HG03039 (cell line): ENCODE data around the gene RAD54L.
A peak's percentile ranks its signal among the peaks of the same experiment; 100 is the strongest.
"Not testable (repeated sequence)": the region's sequence is repeated elsewhere in the genome, so short reads cannot be mapped to it uniquely, and the experiment has no call there.

Experiments used
- ATAC-seq: cut with Tn5 transposase; IDR thresholded peaks from one replicate; pipeline ENCODE4 v1.9.1; 2021; ENCODE audit warnings: mild to moderate bottlenecking, moderate library complexity; ENCODE audit not compliant: unreplicated experiment

Gene RAD54L

DNA sequence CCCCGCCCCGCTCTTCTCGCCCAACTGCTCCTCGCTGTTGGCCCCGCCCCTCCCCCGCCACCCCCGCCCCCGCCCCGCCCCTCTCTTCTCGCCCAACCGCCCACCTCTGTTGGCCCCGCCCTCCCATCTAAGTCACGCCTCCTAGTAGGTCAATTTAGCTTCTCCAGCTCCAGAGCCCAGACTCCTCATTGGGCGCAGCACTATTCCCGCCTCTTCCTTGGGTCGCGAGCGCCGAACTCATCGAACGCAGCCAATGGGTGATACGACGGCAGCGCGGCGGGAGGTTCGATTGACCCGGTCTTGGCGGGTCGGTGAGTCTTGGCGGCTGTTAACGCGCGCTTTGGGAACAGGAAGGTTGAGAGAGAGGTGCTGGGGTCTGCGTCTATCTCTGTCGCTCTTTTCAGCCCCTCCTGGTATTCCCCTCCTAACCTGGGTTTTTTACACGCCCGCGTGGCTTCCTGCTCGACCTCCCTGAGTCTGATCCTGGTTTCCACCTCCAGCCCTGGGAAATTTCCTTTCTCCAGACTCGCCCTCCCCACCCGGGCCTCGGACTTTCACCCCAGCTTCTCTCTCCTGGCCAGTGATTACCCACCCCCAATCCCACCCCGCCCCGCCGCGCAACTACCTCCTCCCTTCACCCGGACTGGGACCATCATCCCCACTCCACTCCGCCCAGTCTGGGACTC, at the start of gene RAD54L:
RAD54L (plus strand) TSS at position 328 of the 686 bp plus-strand sequence. CDS start 643 bp downstream, outside the sequence.
- ATAC-seq, result peak; percentile 91

GRCh38 chr1:46197964-46198811, 49.4 kb upstream of the RAD54L start, which contains the start of gene POMGNT1:
TSS of gene POMGNT1 (minus strand) at chr1:46198434. CDS start at chr1:46197821, 613 bp downstream.
- peak; percentile 72 for ATAC-seq

GRCh38 chr1:46199233-46199749, 48.3 kb upstream of the RAD54L start:
- ATAC-seq, result no peak

- ATAC-seq, result no peak
These were observed 43.7 kb upstream of the RAD54L start for GRCh38 chr1:46203738-46204405.

- ATAC-seq, result no peak
These were observed 43.2 kb upstream of the RAD54L start for GRCh38 chr1:46204406-46204742.

GRCh38 chr1:46205141-46205540, 42.4 kb upstream of the RAD54L start:
- no peak for ATAC-seq

DNA sequence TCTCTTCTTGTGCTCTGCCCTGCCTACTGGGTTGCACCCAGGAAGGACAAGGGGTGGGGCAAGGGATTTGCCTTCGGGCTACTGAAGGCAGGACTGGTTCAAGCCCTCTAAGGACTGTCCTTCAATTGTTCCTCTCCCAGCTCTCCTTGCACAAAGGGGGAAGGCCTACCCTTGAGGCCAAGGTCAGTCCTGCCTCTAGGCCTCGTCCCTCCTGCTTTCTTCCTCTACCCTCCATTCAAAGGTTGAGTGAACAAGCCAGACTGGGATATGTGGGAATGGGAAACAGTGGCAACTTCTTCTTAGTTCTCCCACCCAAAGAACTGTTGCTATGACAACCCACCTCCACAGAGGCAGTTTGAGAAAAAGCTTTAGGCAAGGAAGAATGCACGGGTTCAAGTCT, 41.8 kb upstream of the RAD54L start:
- ATAC-seq, result no peak

- no peak for ATAC-seq
These were observed 41.2 kb upstream of the RAD54L start for GRCh38 chr1:46206399-46206798.

DNA sequence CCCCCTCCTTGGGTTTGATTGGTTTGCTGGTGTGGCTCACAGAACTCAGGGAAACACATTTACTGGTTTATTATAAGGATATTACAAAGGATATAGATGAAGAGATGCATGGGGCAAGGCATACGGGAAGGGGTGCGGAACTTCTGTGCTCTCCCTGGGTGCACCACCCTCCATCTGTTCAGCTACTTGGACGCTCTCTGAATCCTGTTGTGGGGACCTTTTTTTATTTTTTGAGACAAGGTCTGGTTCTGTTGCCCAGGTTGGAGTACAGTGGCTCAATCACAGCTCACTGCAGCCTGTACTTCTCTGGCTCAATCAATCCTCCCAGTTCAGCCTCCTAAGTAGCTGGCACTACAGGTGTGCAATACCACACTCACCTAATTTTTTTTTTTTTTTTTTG, 37.0 kb upstream of the RAD54L start:
- ATAC-seq, result no peak

GRCh38 chr1:46211051-46211450, 36.5 kb upstream of the RAD54L start:
- ATAC-seq, result no peak

DNA sequence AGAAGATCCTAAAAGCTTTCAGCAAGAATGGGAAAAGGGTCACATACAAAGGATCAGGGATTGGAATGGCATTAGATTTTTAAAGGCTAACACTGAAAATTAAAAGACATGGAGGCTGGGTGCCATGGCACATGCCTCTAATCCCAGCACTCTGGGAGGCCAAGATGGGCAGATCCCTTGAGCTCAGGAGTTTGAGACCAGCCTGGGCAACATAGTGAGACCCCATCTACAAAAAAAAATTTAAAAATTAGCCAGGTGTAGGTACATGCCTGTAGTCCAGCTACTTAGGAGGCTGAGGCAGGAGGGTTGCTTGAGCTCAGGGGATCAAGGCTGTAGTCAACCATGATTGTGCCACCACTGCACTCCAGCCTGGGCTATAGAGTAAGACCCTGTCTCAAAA, 32.1 kb upstream of the RAD54L start:
- ATAC-seq, result no peak

GRCh38 chr1:46218443-46218842, 29.1 kb upstream of the RAD54L start:
- ATAC-seq, result no peak

DNA sequence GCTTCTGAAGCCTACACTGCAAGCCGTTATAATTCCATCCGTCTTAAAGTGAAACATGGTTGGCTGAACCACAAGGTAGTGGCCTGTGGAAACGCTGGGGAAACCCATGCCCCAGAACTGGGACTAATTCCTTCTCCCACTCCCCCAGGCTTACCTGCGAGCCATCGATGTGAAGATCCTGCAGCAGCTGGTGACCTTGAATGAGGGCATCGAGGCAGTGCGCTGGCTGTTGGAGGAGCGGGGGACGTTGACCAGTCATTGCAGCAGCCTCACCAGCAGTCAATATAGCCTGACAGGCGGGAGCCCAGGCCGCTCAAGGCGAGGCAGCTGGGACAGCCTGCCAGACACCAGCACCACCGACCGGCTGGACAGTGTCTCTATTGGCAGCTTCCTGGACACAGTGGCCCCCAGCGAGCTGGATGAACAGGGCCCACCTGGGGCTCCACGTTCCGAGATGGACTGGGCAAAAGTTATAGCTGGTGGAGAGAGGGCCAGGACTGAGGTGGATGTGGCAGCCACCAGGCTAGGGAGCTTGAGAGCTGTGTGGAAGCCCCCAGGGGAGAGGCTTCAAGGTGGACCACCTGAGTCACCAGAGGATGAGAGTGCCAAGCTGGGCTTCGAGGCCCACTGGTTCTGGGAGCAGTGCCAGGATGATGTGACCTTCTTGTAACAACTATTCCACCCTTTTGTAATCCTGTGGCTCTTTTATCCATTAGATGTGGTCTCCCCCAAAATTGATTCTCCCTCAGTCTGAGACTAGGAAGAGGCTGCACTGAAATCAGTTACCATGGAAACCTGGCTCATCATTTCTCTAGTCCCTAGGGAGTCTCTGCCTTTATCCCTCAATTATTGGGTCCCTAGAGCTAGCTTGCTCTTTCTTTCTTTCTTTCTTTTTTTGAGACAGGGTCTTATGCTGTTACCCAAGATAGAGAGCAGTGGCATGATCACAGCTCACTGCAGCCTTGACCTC, 27.7 kb upstream of the RAD54L start:
- no peak for ATAC-seq

DNA sequence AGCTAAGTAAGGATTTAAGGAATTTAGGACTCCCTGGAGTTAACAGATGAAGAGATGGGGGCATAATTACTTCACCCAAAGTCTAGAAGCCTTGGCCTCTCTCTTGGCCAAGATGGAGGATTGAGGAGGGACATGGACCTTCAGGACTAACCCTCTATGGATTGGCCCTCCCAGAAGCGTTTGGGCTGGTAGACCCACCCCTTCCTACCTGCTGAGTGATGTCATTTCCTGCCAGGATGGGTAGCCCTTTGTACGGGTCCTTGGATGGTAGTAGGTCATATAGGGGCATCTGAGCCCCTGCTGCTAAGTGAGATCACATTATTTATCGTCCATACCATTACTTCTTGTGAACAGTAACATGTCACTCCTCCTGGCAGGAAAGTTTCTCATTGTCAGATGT, 26.8 kb upstream of the RAD54L start:
- no peak for ATAC-seq

DNA sequence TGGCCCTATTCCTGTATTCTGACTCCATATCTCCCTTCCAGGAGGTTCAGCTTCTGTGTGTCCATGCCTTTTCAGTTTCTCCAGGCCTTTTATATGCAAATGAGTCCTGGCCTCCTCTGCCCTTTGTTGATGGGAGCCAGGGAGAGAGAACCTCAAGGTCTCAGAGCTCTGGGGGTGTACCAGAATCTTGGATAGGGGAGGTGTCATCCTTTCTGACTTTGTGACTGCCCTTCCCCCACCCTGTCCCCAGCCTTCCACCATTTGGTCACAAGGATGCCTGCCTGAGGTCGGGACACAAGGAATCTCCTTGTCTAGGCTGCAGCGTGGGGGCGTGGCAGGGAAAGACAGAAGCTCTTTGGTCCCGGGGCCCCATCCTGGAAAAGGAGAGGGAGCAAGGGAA, 25.8 kb upstream of the RAD54L start:
- ATAC-seq, result no peak

- not testable (repeated sequence) for ATAC-seq
These were observed 24.5 kb upstream of the RAD54L start for GRCh38 chr1:46223055-46223454.

- ATAC-seq, result peak; percentile 67
These were observed 24.1 kb upstream of the RAD54L start for GRCh38 chr1:46223472-46223943.

- ATAC-seq, result no peak
These were observed 22.6 kb upstream of the RAD54L start for GRCh38 chr1:46224966-46225365.

DNA sequence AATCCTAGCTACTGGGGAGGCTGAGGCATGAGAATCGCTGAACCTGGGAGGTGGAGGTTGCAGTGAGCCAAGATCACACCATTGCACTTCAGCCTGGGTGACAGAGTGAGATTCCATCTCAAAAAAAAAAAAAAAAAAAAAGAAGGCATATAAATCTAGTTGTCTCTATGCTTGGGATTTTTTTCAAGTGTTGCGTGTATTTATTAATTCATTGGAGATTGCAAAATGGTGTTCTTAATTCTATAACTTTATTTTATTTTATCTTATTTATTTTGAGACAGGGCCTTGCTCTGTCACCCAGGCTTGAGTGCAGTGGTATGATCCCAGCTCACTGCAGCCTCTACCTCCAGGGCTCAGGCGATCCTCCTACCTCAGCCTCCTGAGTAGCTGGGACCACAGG, 16.3 kb upstream of the RAD54L start:
- ATAC-seq, result not testable (repeated sequence)

DNA sequence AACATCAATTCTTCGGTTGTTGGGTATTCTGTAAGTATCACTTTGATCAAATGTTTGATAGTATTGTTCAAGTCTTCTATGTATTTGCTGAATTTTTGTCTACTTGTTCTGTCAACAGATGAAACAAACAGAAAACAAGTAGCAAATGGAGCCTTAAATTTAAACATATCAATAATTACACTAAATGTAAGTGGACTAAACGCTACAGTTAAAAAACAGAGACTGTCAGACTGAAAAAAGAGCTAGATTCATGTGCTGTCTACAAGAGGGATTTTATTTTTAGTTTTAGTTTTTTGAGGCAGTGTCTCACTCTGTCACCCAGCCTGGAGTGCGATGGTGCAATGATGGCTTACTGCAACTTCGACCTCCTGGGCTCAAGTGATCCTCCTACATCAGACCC, 10.7 kb upstream of the RAD54L start:
- ATAC-seq, result no peak
